HG02571 (cell line): Measurements from ENCODE around the gene POC5.
"Not testable (repeated sequence)": the region's sequence is repeated elsewhere in the genome, so short reads cannot be mapped to it uniquely, and the experiment has no call there.

Source experiments
- ATAC-seq: cut with Tn5 transposase; IDR thresholded peaks from one replicate; pipeline ENCODE4 v1.9.1; 2021; ENCODE audit warnings: mild to moderate bottlenecking, moderate library complexity; ENCODE audit not compliant: unreplicated experiment

Gene POC5

GRCh38 chr5:75717082-75717922 lies at the start of gene POC5:
TSS of gene POC5 (minus strand) at chr5:75717437. CDS start at chr5:75712937, 4,500 bp downstream.
- ATAC-seq: peak; percentile 95

- ATAC-seq: no peak
Observed at GRCh38 chr5:75758116-75758515, 40.9 kb upstream of the POC5 start.

GRCh38 chr5:75756981-75757380 lies 39.7 kb upstream of the POC5 start:
- no peak for ATAC-seq

- ATAC-seq: no peak
Observed at GRCh38 chr5:75756211-75756610, 39.0 kb upstream of the POC5 start.

GRCh38 chr5:75753182-75753581 lies 35.9 kb upstream of the POC5 start:
- ATAC-seq: no peak

GRCh38 chr5:75744355-75744754 lies 27.1 kb upstream of the POC5 start:
- ATAC-seq: no peak

GRCh38 chr5:75736273-75736672 lies 19.0 kb upstream of the POC5 start:
- no peak for ATAC-seq

GRCh38 chr5:75734913-75735789 lies 17.9 kb upstream of the POC5 start:
- ATAC-seq: no peak

- no peak for ATAC-seq
Observed at GRCh38 chr5:75733767-75734166, 16.5 kb upstream of the POC5 start.

GRCh38 chr5:75731515-75731914 lies 14.3 kb upstream of the POC5 start:
- not testable (repeated sequence) for ATAC-seq

- no peak for ATAC-seq
Observed at GRCh38 chr5:75729321-75729720, 12.1 kb upstream of the POC5 start.

- ATAC-seq: no peak
Observed at GRCh38 chr5:75727931-75728330, 10.7 kb upstream of the POC5 start.

- ATAC-seq: not testable (repeated sequence)
Observed at GRCh38 chr5:75726224-75726623, 9.0 kb upstream of the POC5 start.

GRCh38 chr5:75723378-75723777 lies 6.1 kb upstream of the POC5 start:
- ATAC-seq: no peak

- no peak for ATAC-seq
Observed at GRCh38 chr5:75721573-75721972, 4.3 kb upstream of the POC5 start.

GRCh38 chr5:75720882-75721281 lies 3.6 kb upstream of the POC5 start:
- no peak for ATAC-seq

- peak; percentile 15 for ATAC-seq
Observed at GRCh38 chr5:75716715-75717081, 539 bp downstream of the POC5 start.

GRCh38 chr5:75712091-75712490 lies 5.1 kb downstream of the POC5 start:
- no peak for ATAC-seq

- ATAC-seq: no peak
Observed at GRCh38 chr5:75711151-75711550, 6.1 kb downstream of the POC5 start.

- no peak for ATAC-seq
Observed at GRCh38 chr5:75710637-75711036, 6.6 kb downstream of the POC5 start.

GRCh38 chr5:75707911-75708509 lies 9.2 kb downstream of the POC5 start:
- ATAC-seq: no peak

- ATAC-seq: no peak
Observed at GRCh38 chr5:75706775-75707174, 10.5 kb downstream of the POC5 start.
